OCI-LY1 (cell line): Measurements from ENCODE around the gene PATE1.

ENCODE experiments used
- EZH2 ChIP-seq: fragments of 200-600 bp; sonication (generic), shearing (Covaris generic); IDR thresholded peaks from 2 replicates; pipeline ENCODE4 v1.8.0; 2017; ENCODE audit warnings: borderline replicate concordance, mixed run types, mild to moderate bottlenecking, antibody characterized with exemption, low read length, moderate library complexity, mixed read lengths
- TF ChIP-seq, protein P1 (sequence below): fragments of 200-600 bp; sonication (generic), shearing (Covaris generic); IDR thresholded peaks from 2 replicates; pipeline ENCODE4 v1.5.1; 2017; ENCODE audit warnings: mild to moderate bottlenecking, antibody characterized with exemption, low read length, moderate library complexity, mixed read lengths

DNA sequence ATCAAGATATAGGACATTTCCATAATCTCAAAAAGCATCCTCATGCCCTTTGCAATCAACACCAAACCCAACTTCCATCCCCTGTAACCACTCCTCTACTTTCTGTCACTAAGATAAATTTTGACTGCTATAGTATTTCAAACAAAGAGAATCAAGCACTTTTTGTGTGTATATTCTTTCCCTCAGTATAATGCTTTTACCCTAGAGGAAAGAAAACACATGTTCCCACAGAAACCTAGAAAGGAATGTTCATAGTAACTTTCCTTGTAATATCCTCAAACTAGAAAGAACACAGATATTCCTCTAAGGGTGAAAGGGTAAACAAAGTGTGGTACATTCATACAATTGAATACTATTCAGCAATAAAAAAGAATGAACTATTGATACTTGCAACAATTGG lies 5.5 kb upstream of the PATE1 start:
- TF ChIP-seq, protein P1, sequence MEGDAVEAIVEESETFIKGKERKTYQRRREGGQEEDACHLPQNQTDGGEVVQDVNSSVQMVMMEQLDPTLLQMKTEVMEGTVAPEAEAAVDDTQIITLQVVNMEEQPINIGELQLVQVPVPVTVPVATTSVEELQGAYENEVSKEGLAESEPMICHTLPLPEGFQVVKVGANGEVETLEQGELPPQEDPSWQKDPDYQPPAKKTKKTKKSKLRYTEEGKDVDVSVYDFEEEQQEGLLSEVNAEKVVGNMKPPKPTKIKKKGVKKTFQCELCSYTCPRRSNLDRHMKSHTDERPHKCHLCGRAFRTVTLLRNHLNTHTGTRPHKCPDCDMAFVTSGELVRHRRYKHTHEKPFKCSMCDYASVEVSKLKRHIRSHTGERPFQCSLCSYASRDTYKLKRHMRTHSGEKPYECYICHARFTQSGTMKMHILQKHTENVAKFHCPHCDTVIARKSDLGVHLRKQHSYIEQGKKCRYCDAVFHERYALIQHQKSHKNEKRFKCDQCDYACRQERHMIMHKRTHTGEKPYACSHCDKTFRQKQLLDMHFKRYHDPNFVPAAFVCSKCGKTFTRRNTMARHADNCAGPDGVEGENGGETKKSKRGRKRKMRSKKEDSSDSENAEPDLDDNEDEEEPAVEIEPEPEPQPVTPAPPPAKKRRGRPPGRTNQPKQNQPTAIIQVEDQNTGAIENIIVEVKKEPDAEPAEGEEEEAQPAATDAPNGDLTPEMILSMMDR: no peak
- TF ChIP-seq EZH2: no peak
